ENCODE data around the gene NFIA.

Gene NFIA

DNA sequence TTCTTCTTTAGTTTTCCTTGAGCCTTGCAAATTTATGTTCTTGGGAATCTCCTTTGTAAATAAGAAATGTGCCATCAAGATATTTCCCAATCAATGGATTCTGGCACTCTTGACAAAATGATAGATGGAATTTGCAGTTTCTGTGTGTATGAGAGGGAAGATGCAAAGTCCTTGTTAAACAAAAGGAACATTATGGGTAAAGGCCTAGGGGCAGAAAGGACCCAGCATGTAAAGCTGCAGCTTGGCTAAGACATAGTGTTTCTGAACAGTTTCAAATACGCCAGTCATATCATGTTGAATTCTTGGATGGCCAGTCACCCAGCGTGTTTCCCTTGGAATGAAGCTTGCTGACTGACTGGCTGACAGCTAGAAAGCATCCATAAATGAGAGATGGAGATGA, 210.8 kb downstream of the NFIA start:
- Mint-ChIP-seq H3K27ac (no peak overlapping the region), H3K27me3 (peaks cover 3% of the 10 kb centered on the region), H3K9me3 (no peaks in the 10 kb centered on the region), H3K4me3 (no peak overlapping the region), H3K4me1 (ENCODE audit: low read depth) (no peaks in the 10 kb centered on the region), H3K36me3 (ENCODE audit: low read depth) (no peaks in the 10 kb centered on the region)

DNA sequence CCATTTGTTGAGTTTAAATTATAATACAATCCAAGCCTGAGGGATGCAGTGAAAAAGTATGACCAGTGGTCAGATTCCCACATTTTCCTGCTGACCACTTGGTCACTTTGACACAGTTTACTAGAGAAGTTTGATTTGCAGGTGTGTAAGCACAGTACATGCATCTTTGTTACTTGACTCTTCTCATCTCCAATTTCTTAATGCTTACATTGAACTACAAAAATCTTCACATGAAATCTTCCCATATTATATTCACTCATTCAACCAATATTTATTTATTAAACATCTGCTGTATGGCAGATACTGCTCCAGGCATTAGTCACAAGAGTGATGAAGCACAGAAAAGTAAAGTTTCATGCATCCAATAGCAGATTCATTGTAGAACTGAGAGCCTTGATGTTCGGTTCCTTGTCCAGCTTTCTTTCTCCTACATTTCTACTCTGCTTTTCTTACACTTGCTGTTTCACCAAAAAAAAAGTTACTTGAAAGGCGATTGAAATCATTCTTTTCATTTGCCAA, 211.7 kb downstream of the NFIA start:
- no peaks in the 10 kb centered on the region for H3K4me1 Mint-ChIP-seq (ENCODE audit: low read depth)
- H3K27ac Mint-ChIP-seq: no peak overlapping the region
- H3K36me3 Mint-ChIP-seq (ENCODE audit: low read depth): no peaks in the 10 kb centered on the region
- no peak overlapping the region for H3K4me3 Mint-ChIP-seq
- peaks cover 6% of the 10 kb centered on the region for H3K27me3 Mint-ChIP-seq
- H3K9me3 Mint-ChIP-seq: no peaks in the 10 kb centered on the region

DNA sequence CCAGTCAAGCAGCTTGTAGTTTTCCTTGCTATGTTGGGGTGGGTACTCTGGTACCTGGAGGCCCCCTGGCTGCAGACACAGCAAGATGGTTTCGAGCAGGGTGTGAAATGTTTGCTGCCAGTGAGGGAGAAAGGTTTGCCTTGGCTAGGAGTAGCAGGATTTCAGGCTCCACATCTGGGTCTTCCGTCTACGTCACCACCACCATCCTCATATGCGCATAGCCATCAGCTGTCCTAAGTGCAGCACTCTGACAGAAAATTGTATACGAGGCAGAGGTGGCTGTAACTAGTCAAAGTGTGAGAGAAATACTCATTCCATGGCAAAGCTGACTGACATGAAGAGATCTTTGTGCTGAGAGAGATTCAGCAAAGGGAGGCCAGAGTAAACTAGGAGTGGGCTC, 212.6 kb downstream of the NFIA start:
- no peaks in the 10 kb centered on the region for H3K36me3 Mint-ChIP-seq (ENCODE audit: low read depth)
- H3K27ac Mint-ChIP-seq: no peak overlapping the region
- no peak overlapping the region for H3K4me3 Mint-ChIP-seq
- peaks cover 4% of the 10 kb centered on the region for H3K27me3 Mint-ChIP-seq
- H3K4me1 Mint-ChIP-seq (ENCODE audit: low read depth): no peaks in the 10 kb centered on the region
- no peaks in the 10 kb centered on the region for H3K9me3 Mint-ChIP-seq

DNA sequence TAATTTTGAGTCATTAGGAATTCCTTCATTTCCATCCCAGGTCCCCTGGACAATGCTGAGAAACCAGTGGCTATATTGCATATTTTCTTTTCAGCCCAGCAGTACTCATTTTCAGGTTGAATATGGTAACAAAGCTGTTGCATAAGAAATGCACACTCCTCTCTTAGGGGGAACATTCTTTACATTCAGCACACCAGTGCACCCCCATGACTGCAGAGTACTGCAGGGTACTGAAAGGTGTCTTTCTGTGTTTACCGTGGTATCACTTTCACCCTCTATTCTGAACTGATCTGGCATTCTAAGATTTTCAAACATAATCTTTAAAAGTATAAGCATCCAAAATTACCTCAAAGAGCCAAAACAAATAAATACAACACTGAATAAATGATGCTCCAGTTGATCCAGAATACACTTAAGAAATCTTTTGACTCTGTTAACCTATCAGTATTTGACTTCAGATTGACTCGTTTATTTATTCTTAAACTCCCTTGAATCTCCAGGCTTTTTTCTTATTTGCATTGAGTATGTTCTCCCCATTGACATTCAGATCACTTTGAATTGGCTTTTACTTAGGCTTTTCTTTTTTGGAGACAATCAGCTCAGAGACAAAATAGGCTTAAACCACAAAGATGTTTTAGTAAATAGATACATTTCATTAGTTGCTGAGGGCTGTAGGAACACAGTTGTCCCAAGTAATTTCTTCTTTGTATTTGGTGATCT, 213.6 kb downstream of the NFIA start:
- H3K4me3 Mint-ChIP-seq: no peak overlapping the region

DNA sequence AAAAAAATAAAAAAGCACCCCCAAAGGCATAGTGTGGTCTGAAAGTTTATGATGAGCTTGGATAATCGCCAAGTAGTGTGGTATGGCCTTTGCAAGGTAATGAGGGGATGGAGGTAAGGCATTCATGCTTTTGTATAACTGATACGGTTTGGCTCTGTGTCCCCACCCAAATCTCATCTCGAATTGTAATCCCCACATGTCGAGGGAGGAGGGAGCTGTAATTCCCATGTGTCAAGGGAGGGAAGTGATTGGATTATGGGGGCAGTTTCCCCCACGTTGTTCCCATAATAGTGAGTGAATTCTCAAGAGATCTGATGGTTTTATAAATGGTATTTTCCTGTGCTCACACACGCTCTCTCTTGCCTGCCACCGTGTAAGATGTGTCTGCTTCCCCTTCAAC, 215.5 kb downstream of the NFIA start:
- H3K9me3 Mint-ChIP-seq: no peaks in the 10 kb centered on the region
- peaks cover 20% of the 10 kb centered on the region for H3K4me1 Mint-ChIP-seq (ENCODE audit: low read depth)
- H3K27me3 Mint-ChIP-seq: peaks cover 4% of the 10 kb centered on the region
- no peak overlapping the region for H3K4me3 Mint-ChIP-seq
- H3K36me3 Mint-ChIP-seq (ENCODE audit: low read depth): no peaks in the 10 kb centered on the region
- no peak overlapping the region for H3K27ac Mint-ChIP-seq

More for the DNA sequence above, 213.6 kb downstream of the NFIA start:
- Mint-ChIP-seq H3K27ac (no peak overlapping the region), H3K4me1 (ENCODE audit: low read depth) (peaks cover 2% of the 10 kb centered on the region), H3K9me3 (no peaks in the 10 kb centered on the region), H3K36me3 (ENCODE audit: low read depth) (no peaks in the 10 kb centered on the region), H3K27me3 (peaks cover 4% of the 10 kb centered on the region)

DNA sequence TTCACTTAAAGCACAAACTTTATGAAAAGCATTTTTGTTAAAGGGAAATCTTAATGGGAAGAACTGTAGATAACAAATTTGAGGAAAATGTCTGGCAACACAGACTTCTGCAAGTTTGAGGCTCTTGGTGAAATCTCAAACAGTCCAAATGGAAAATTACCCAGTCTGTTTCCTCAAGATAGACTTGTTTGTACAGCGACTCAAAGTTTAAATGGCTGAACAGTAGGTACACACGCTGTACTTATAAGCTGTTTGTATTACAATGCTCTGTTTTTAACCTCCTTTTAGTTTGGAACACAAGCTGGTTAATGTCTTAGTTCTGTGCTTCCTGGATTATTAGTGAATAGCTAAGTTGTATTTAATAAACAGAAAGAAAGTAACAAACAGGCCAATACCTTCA, 217.1 kb downstream of the NFIA start:
- peaks cover 11% of the 10 kb centered on the region for H3K27me3 Mint-ChIP-seq
- peaks cover 26% of the 10 kb centered on the region for H3K4me1 Mint-ChIP-seq (ENCODE audit: low read depth)
- H3K4me3 Mint-ChIP-seq: no peak overlapping the region
- H3K27ac Mint-ChIP-seq: no peak overlapping the region
- no peaks in the 10 kb centered on the region for H3K9me3 Mint-ChIP-seq
- no peaks in the 10 kb centered on the region for H3K36me3 Mint-ChIP-seq (ENCODE audit: low read depth)

DNA sequence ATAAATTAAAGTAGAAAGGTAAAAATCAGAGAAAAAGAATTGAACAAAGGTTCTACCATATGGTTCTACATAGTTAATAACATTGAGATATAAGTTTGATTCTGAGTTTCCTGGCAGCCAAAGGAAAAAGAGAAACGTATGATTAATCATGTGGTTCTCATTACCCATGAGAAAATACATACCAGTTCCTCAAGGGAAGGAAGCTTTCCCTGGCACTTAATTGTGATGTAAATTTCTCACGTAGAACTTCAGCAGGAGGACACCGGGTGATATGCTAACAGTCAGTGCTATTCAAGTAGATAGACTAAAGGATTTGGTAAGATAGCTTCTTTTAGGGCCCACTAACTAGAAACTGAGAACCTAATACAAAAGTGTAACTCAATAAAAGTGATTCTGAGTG, 218.5 kb downstream of the NFIA start:
- H3K4me3 Mint-ChIP-seq: no peak overlapping the region

DNA sequence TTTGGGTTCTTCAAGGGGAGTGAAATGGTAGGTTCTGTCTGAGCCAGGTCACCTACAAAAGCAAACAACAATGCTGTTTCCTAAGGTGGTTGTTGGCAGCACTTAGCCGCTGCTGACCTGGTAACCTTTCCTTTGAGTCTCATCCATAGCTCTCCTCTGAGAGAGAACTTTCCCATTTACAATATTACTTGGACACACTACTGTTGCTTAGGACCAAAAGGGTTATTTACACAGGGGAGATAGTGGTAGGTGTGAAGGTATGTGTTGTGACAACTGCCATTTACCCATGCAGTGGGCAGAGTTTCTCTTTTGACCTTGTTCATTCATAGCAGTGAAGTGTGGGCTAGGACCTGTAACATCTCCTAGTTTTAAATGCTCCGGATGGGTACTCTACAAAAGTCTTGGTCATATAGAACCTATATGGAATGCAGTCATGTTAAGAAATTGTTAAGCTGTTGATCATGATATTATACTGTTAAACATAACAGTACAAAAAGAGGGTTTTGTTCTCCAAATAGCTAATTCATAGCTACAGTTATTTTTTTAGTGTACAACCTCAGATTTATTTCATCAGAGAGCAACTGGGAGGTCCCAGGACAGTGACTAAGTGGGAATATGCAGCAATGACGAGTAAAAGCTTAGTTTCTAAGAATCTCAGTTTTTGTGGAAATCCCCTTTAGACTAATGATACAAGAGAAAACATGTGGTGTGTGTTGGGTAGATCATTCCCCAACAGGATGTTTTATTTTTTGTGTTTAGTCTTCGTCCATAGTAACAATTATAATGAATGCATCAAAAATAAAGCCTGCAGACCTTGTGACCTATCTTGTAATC, 219.7 kb downstream of the NFIA start:
- H3K9me3 Mint-ChIP-seq: no peaks in the 10 kb centered on the region
- H3K27ac Mint-ChIP-seq: peak overlapping the region; percentile 86
- H3K4me3 Mint-ChIP-seq: peak overlapping the region; percentile 31
- no peaks in the 10 kb centered on the region for H3K36me3 Mint-ChIP-seq (ENCODE audit: low read depth)
- H3K27me3 Mint-ChIP-seq: peaks cover 15% of the 10 kb centered on the region
- H3K4me1 Mint-ChIP-seq (ENCODE audit: low read depth): peaks cover 26% of the 10 kb centered on the region

More for the DNA sequence above, 218.5 kb downstream of the NFIA start:
- Mint-ChIP-seq H3K4me1 (ENCODE audit: low read depth) (peaks cover 26% of the 10 kb centered on the region), H3K27ac (no peak overlapping the region), H3K36me3 (ENCODE audit: low read depth) (no peaks in the 10 kb centered on the region), H3K27me3 (peaks cover 13% of the 10 kb centered on the region), H3K9me3 (no peaks in the 10 kb centered on the region)

DNA sequence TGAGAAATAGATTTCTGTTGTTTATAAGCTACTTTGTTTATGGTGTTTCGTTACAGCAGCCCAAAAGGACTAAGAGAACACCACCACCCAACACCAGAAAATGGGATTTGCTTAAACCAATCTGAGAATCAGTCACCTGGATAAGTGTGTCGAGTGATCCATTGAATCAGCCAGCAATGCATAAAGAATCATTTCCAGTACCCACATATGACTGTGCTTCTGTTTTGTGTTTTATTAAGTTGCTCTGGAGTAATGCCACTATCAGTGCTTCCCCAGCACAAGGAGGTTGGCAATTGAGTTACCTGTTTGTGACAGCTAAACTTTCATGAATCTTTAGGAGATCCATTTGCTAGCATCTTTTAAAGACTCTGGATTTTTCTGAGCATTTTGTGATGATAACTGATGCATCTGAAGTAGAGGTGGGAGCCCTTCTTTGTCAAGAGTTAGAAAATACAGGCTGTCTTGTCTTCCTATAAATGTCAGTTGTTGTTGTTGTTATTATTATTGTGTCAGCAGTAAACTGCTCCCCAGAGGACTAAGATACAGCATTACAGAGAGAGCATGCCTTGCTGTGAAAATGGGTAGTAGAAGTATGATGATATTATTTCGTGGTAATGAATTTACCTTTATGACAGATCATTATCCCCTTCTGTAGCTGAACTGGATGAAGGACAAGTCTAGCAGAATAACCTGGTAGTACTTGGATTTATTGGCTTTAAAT, 225.2 kb downstream of the NFIA start:
- no peaks in the 10 kb centered on the region for H3K9me3 Mint-ChIP-seq
- peaks cover 9% of the 10 kb centered on the region for H3K4me1 Mint-ChIP-seq (ENCODE audit: low read depth)
- H3K36me3 Mint-ChIP-seq (ENCODE audit: low read depth): no peaks in the 10 kb centered on the region
- H3K4me3 Mint-ChIP-seq: no peak overlapping the region
- peaks cover 12% of the 10 kb centered on the region for H3K27me3 Mint-ChIP-seq
- H3K27ac Mint-ChIP-seq: no peak overlapping the region

DNA sequence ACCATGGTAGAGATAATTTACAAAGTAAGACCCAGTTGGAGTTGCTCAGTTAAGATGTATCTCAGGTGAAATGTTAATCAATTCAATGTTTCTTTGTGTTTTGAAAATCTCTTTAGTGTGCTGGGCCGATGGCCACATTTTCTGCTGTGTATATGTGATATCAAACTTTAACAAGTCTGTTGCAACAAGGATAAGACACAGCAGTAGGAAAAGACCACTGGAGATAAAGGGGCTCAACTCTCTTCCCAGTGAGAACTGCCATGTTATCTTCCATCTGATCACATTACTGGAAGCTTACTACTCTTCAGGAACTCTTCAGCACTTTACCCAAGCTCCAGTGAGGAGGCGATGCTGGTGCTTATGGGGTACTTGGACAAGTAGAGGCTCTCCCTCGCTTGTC, 227.7 kb downstream of the NFIA start:
- Mint-ChIP-seq H3K9me3 (no peaks in the 10 kb centered on the region), H3K4me1 (ENCODE audit: low read depth) (no peaks in the 10 kb centered on the region), H3K27ac (no peak overlapping the region)

DNA sequence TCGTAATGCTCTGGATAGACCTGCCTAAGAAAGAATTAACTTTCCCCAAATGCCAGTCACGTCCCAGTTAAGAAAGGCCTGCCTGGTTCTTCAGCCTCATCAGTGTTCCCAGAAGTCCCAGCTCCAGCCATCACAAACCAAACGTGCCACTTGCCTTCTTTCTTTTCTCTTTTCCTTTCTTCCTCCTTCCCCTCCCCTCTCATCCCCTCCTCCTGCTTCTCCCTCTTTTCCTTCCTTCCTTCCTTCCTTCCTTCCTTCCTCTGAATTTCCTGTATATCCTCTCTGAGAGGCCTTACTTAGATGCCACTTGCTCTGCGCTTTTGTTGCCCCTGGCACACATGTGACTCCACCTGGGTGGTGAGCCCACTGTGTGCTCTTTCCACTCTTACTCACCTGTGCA, 228.2 kb downstream of the NFIA start:
- peaks cover 3% of the 10 kb centered on the region for H3K27me3 Mint-ChIP-seq
- H3K36me3 Mint-ChIP-seq (ENCODE audit: low read depth): no peaks in the 10 kb centered on the region
- no peaks in the 10 kb centered on the region for H3K9me3 Mint-ChIP-seq
- H3K4me1 Mint-ChIP-seq (ENCODE audit: low read depth): no peaks in the 10 kb centered on the region
- H3K4me3 Mint-ChIP-seq: no peak overlapping the region
- no peak overlapping the region for H3K27ac Mint-ChIP-seq

More for the DNA sequence above, 227.7 kb downstream of the NFIA start:
- Mint-ChIP-seq H3K36me3 (ENCODE audit: low read depth) (no peaks in the 10 kb centered on the region), H3K27me3 (peaks cover 3% of the 10 kb centered on the region), H3K4me3 (no peak overlapping the region)

DNA sequence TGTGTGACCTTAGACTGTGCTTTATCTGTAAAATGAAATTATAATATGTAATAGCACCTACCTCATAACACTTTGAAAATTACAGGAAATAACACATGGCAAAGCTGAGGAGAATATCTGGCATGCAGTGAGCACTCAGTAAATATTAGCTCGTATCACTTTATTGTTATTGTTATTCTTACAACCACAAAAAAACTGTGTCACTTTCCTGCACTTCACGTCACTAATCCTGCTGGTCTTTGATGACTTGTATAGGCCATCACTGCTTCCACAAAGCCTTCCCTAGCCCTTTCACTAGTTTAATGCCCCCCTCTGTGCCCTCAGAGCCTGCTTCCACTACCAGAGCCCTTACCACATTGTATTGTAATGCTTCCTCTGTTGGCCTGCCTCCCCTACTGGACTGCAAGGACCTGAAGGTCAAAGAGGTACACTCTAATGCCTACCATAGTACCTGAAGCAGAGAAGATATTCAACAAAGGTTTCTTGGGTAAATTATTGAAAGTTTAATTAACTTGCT, 231.6 kb downstream of the NFIA start:
- Mint-ChIP-seq H3K4me3 (no peak overlapping the region), H3K4me1 (ENCODE audit: low read depth) (peaks cover 8% of the 10 kb centered on the region), H3K27me3 (no peaks in the 10 kb centered on the region), H3K9me3 (no peaks in the 10 kb centered on the region), H3K27ac (no peak overlapping the region), H3K36me3 (ENCODE audit: low read depth) (no peaks in the 10 kb centered on the region)

DNA sequence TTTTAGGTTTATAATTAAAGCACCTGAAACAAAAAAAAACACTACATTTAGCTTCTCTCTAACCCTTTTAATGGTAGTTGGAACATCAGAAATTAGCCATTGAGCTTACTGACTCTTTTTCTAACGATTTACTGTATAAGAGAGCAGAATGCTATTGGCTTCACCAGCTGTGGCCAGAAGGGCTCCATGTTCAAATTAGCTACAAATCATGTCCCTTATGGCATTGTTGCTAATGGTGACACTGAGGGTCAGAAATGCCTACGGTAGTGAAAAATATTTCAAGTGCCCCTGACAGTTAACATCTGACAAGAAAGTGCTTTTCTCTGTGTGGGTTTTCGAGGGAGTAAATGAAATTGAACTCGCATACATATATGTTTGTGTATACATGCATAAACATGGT, 232.7 kb downstream of the NFIA start:
- Mint-ChIP-seq H3K27ac (no peak overlapping the region), H3K4me3 (no peak overlapping the region), H3K4me1 (ENCODE audit: low read depth) (peaks cover 19% of the 10 kb centered on the region), H3K27me3 (no peaks in the 10 kb centered on the region), H3K36me3 (ENCODE audit: low read depth) (no peaks in the 10 kb centered on the region), H3K9me3 (no peaks in the 10 kb centered on the region)

DNA sequence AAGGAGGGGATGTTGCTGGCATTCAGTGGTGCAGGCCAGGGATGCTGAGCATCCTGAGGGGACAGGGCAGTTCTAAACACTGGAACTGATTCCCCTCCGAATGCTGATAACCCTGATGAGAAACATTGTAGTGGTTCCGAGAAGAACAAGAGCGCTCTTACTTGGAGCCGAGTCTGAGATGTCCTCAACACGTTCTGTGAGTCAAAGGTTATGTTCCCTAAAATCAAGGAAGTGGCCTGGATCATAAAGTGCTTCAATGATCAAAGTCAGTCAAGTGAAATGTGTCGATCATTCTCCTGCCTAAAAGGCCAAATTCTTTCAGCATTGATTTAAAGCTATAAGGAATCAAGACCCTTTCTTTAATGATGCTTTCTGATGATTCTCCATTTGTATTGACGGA, 234.1 kb downstream of the NFIA start:
- H3K36me3 Mint-ChIP-seq (ENCODE audit: low read depth): no peaks in the 10 kb centered on the region
- H3K9me3 Mint-ChIP-seq: no peaks in the 10 kb centered on the region
- H3K4me1 Mint-ChIP-seq (ENCODE audit: low read depth): peaks cover 20% of the 10 kb centered on the region
- peaks cover 3% of the 10 kb centered on the region for H3K27me3 Mint-ChIP-seq
- H3K4me3 Mint-ChIP-seq: no peak overlapping the region
- no peak overlapping the region for H3K27ac Mint-ChIP-seq

All from stimulated activated naive CD8-positive, alpha-beta T cell treated with anti-CD3 and anti-CD28 coated beads, Interleukin-15, Interleukin-2, amounts not matched to agents 100 ng/mL and 50 ng/mL, for 24 hours (primary cell).